ENCODE results near the gene LTBP2. TPM values are rescaled to one million over a fixed set of nuclear protein-coding genes. Genes with fewer than 3 reads are reported as not detected.

The LTBP2 gene
- total RNA-seq, 3 donors from 2014 or later: 0.21 to 0.35 (median 0.30) TPM

- ATAC-seq: no peak
- no peak for DNase-seq
- H3K4me3 Mint-ChIP-seq: no peak overlapping the region
- H3K9me3 Mint-ChIP-seq: no peaks in the 10 kb centered on the region
- H3K36me3 Mint-ChIP-seq (ENCODE audit: insufficient read depth): peaks cover 6% of the 10 kb centered on the region
- H3K4me1 Mint-ChIP-seq (ENCODE audit: low read depth): peaks cover 7% of the 10 kb centered on the region
- H3K27me3 Mint-ChIP-seq (ENCODE audit: low read depth): no peaks in the 10 kb centered on the region
These were observed 111.5 kb downstream of the LTBP2 start for GRCh38 chr14:74500417-74501134.

- H3K27me3 Mint-ChIP-seq (ENCODE audit: low read depth): no peaks in the 10 kb centered on the region
- ATAC-seq (no peak), DNase-seq (no peak)
- H3K4me1 Mint-ChIP-seq (ENCODE audit: low read depth): peaks cover 30% of the 10 kb centered on the region
- no peak overlapping the region for H3K4me3 Mint-ChIP-seq
- no peaks in the 10 kb centered on the region for H3K9me3 Mint-ChIP-seq
- H3K36me3 Mint-ChIP-seq (ENCODE audit: insufficient read depth): peaks cover 6% of the 10 kb centered on the region
These were observed 116.7 kb downstream of the LTBP2 start for GRCh38 chr14:74495356-74495755.

- no peak within 1 kb of the TSS for H3K4me3 Mint-ChIP-seq
- peaks cover 37% of the 10 kb centered on the region for H3K4me1 Mint-ChIP-seq (ENCODE audit: low read depth)
- no peaks in the 10 kb centered on the region for H3K27me3 Mint-ChIP-seq (ENCODE audit: low read depth)
- H3K9me3 Mint-ChIP-seq: no peaks in the 10 kb centered on the region
- peak; percentile 94 to 95 for ATAC-seq
- H3K36me3 Mint-ChIP-seq (ENCODE audit: insufficient read depth): peaks cover 3% of the 10 kb centered on the region
- DNase-seq: peak; percentile 99
These were observed 118.4 kb downstream of the LTBP2 start, which contains the start of gene ISCA2 for GRCh38 chr14:74493343-74494261. ISCA2 (plus strand) TSS chr14:74493765; CDS start chr14:74493775, 10 bp downstream.

GRCh38 chr14:74492776-74493342, 119.2 kb downstream of the LTBP2 start, which contains the start of gene NPC2:
NPC2 (minus strand) TSS chr14:74493305; CDS start chr14:74493274, 31 bp downstream.
- DNase-seq (no peak), ATAC-seq (no peak)
- Mint-ChIP-seq H3K4me1 (ENCODE audit: low read depth) (peaks cover 37% of the 10 kb centered on the region), H3K36me3 (ENCODE audit: insufficient read depth) (peaks cover 2% of the 10 kb centered on the region), H3K4me3 (no peak within 1 kb of the TSS), H3K9me3 (no peaks in the 10 kb centered on the region), H3K27me3 (ENCODE audit: low read depth) (no peaks in the 10 kb centered on the region)

- ATAC-seq: no peak
- peaks cover 37% of the 10 kb centered on the region for H3K4me1 Mint-ChIP-seq (ENCODE audit: low read depth)
- H3K4me3 Mint-ChIP-seq: no peak overlapping the region
- DNase-seq: no peak
- no peaks in the 10 kb centered on the region for H3K9me3 Mint-ChIP-seq
- H3K27me3 Mint-ChIP-seq (ENCODE audit: low read depth): no peaks in the 10 kb centered on the region
- peaks cover 2% of the 10 kb centered on the region for H3K36me3 Mint-ChIP-seq (ENCODE audit: insufficient read depth)
These were observed 119.9 kb downstream of the LTBP2 start for GRCh38 chr14:74491956-74492775.

GRCh38 chr14:74490486-74490885, 121.6 kb downstream of the LTBP2 start:
- Mint-ChIP-seq H3K4me3 (no peak overlapping the region), H3K36me3 (ENCODE audit: insufficient read depth) (peaks cover 2% of the 10 kb centered on the region), H3K27me3 (ENCODE audit: low read depth) (no peaks in the 10 kb centered on the region), H3K4me1 (ENCODE audit: low read depth) (peaks cover 30% of the 10 kb centered on the region), H3K9me3 (no peaks in the 10 kb centered on the region)
- ATAC-seq (no peak), DNase-seq (no peak)

GRCh38 chr14:74488786-74489397, 123.1 kb downstream of the LTBP2 start:
- Mint-ChIP-seq H3K4me1 (ENCODE audit: low read depth) (peaks cover 14% of the 10 kb centered on the region), H3K9me3 (no peaks in the 10 kb centered on the region), H3K27me3 (ENCODE audit: low read depth) (no peaks in the 10 kb centered on the region), H3K4me3 (no peak overlapping the region), H3K36me3 (ENCODE audit: insufficient read depth) (peaks cover 7% of the 10 kb centered on the region)
- ATAC-seq: no peak
- no peak for DNase-seq

- peaks cover 12% of the 10 kb centered on the region for H3K4me1 Mint-ChIP-seq (ENCODE audit: low read depth)
- DNase-seq (no peak), ATAC-seq (no peak)
- no peaks in the 10 kb centered on the region for H3K27me3 Mint-ChIP-seq (ENCODE audit: low read depth)
- no peak overlapping the region for H3K4me3 Mint-ChIP-seq
- H3K9me3 Mint-ChIP-seq: no peaks in the 10 kb centered on the region
- peaks cover 21% of the 10 kb centered on the region for H3K36me3 Mint-ChIP-seq (ENCODE audit: insufficient read depth)
These were observed 125.9 kb downstream of the LTBP2 start for GRCh38 chr14:74486164-74486563.

- no peaks in the 10 kb centered on the region for H3K9me3 Mint-ChIP-seq
- H3K4me3 Mint-ChIP-seq: no peak overlapping the region
- no peak for ATAC-seq
- no peaks in the 10 kb centered on the region for H3K27me3 Mint-ChIP-seq (ENCODE audit: low read depth)
- H3K4me1 Mint-ChIP-seq (ENCODE audit: low read depth): no peaks in the 10 kb centered on the region
- no peak for DNase-seq
- peaks cover 35% of the 10 kb centered on the region for H3K36me3 Mint-ChIP-seq (ENCODE audit: insufficient read depth)
These were observed 128.7 kb downstream of the LTBP2 start for GRCh38 chr14:74483321-74483720.

- no peaks in the 10 kb centered on the region for H3K9me3 Mint-ChIP-seq
- ATAC-seq (no peak), DNase-seq (no peak)
- no peak overlapping the region for H3K4me3 Mint-ChIP-seq
- H3K4me1 Mint-ChIP-seq (ENCODE audit: low read depth): no peaks in the 10 kb centered on the region
- peaks cover 33% of the 10 kb centered on the region for H3K36me3 Mint-ChIP-seq (ENCODE audit: insufficient read depth)
- H3K27me3 Mint-ChIP-seq (ENCODE audit: low read depth): no peaks in the 10 kb centered on the region
These were observed 129.5 kb downstream of the LTBP2 start for GRCh38 chr14:74482571-74482970.

- DNase-seq: no peak
- Mint-ChIP-seq H3K4me3 (no peak overlapping the region), H3K4me1 (ENCODE audit: low read depth) (no peaks in the 10 kb centered on the region), H3K9me3 (no peaks in the 10 kb centered on the region), H3K36me3 (ENCODE audit: insufficient read depth) (peaks cover 38% of the 10 kb centered on the region), H3K27me3 (ENCODE audit: low read depth) (no peaks in the 10 kb centered on the region)
- ATAC-seq: no peak
These were observed 132.0 kb downstream of the LTBP2 start for GRCh38 chr14:74480046-74480445.

- DNase-seq: no peak
- ATAC-seq: no peak
- Mint-ChIP-seq H3K4me3 (no peak overlapping the region), H3K36me3 (ENCODE audit: insufficient read depth) (peaks cover 36% of the 10 kb centered on the region), H3K9me3 (no peaks in the 10 kb centered on the region), H3K4me1 (ENCODE audit: low read depth) (no peaks in the 10 kb centered on the region), H3K27me3 (ENCODE audit: low read depth) (no peaks in the 10 kb centered on the region)
These were observed 132.9 kb downstream of the LTBP2 start for GRCh38 chr14:74478996-74479635.

- ATAC-seq: no peak
- no peak overlapping the region for H3K4me3 Mint-ChIP-seq
- H3K27me3 Mint-ChIP-seq (ENCODE audit: low read depth): no peaks in the 10 kb centered on the region
- no peaks in the 10 kb centered on the region for H3K4me1 Mint-ChIP-seq (ENCODE audit: low read depth)
- H3K36me3 Mint-ChIP-seq (ENCODE audit: insufficient read depth): peaks cover 32% of the 10 kb centered on the region
- DNase-seq: no peak
- no peaks in the 10 kb centered on the region for H3K9me3 Mint-ChIP-seq
These were observed 135.4 kb downstream of the LTBP2 start for GRCh38 chr14:74476607-74477006.
